Pancreas (tissue), 10 donors: ENCODE results near the gene AAMP. TPM values are rescaled to one million over a fixed set of nuclear protein-coding genes. Genes with fewer than 3 reads are reported as not detected.
A peak's percentile ranks its signal among the peaks of the same experiment; 100 is the strongest.
"Not testable (repeated sequence)": the region's sequence is repeated elsewhere in the genome, so short reads cannot be mapped to it uniquely, and the experiment has no call there.

ENCODE experiments used
- ATAC-seq, 4 donors: fragments of 200-7000 bp; cut with Tn5 transposase; one replicate each; pipeline versions ENCODE4 v1.8.0 to v1.9.1; 2020; ENCODE audit warnings: mild to moderate bottlenecking in 4 of 4, moderate library complexity in 4 of 4
- DNase-seq, 6 donors: peaks; one replicate each; pipeline ENCODE4 v3.0.0-alpha.2; 2020
- FAIRE-seq: peaks from 2 replicates; lab custom pipeline; 2012; peaks lifted over from hg19 to GRCh38; lab: Jason Lieb, UNC
- H3K27ac ChIP-seq, 4 donors: fragments of 200-600 bp; sonication (generic); 1 replicate in 3 of 4; 2 replicates in 1 of 4; pipeline versions ENCODE4 v1.5.0 to v1.8.0; 2020
- H3K27me3 ChIP-seq, 4 donors: fragments of 200-600 bp; one replicate each; pipeline ENCODE4 v1.8.0; 2021
- H3K36me3 ChIP-seq, 3 donors: fragments of 200-600 bp; sonication (generic) in 1 of 3; one replicate each; pipeline versions ENCODE4 v1.5.0 to v1.8.0; 2020 to 2021
- H3K4me1 ChIP-seq, 3 donors: fragments of 200-600 bp; one replicate each; pipeline ENCODE4 v1.8.0; 2021
- H3K4me3 ChIP-seq, 4 donors: fragments of 200-600 bp; sonication (generic) in 2 of 4; one replicate each; pipeline versions ENCODE4 v1.5.0 to v1.8.0; 2020 to 2021
- H3K9me3 ChIP-seq, 4 donors: fragments of 200-600 bp; one replicate each; pipeline ENCODE4 v1.8.0; 2021
- WGBS, 2 donors: extraction: QIAGEN DNeasy Blood & Tissue Kit; methylation state at CpG; one replicate each; pipeline ENCODE4 v1.1.7; 2013; 5-methylcytosine and 5-hydroxymethylcytosine counted together
- intact Hi-C, 3 donors: fragments of 100-400 bp; cut with DNase I; formaldehyde crosslinking; loops; one replicate each; pipeline versions ENCODE4 v1.11.1 to v1.14.2; 2022
- polyA plus RNA-seq, 2 donors: library from polyadenylated mRNA; stranded (reverse); fragments of 200-250 nt; gene quantifications; one replicate each; pipeline ENCODE4 v1.2.3, GENCODE V29; 2013
- total RNA-seq, 6 donors: library from RNA; stranded (reverse); fragmentation: NEBNext Ultra II Directional in 4 of 6; extraction: Animal tissue kit (Norgen Biotek cat#: 25700) in 4 of 6; gene quantifications; one replicate each; pipeline versions ENCODE4 v1.2.1 to v1.2.4, GENCODE V29; 2021 to 2023
- TF ChIP-seq, protein P1 (sequence below), 4 donors: fragments of 200-600 bp; sonication (generic) in 3 of 4; IDR thresholded peaks; one replicate each; pipeline versions ENCODE4 v1.5.0 to v1.8.0; 2021; ENCODE audit warnings: antibody characterized with exemption in 4 of 4
- donor health status: healthy with polysubstance abuse.
- donor health status: DM: no; HTN: no; CAD: no; lungs with moderate emphysema.
- donor health status: DM: no; HTN: no; CAD: no.
- donor health status: control.
- donor health status: control.
- donor health status: Bipolar disorder and iron deficiency.
- donor health status: DM: yes; HTN: yes; CAD: no.
- donor health status: DM: no; HTN: no; CAD: no.
- donor health status: DM: no; HTN: no; CAD: no.
- donor health status: DM: yes; HTN: yes; CAD: no.

Gene AAMP
- total and polyA plus RNA-seq, 8 donors, result 34.0 to 85.5 (median 41.4) TPM

DNA sequence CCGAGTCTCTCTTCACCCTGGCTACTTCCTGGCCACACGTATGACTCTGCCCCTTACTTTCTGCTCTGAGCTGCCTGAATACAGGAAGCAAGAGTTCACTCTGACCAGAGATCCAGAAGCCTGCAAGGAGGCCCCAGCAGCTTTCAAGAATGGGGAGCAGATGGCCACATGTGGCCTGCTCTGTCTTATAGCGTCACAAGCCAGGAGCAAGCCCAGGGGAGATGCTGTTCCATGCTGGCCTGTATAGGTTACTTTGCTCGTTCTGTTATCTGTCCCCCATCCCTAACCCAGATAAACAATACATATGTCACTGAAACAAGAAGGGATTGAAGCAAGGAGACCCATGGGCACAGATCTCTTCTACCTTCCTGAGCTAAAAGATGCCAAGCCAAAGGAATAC, 4.6 kb upstream of the AAMP start:
- peaks cover 8 to 20% (median 19%) of the 10 kb centered on the region in 3 donors for H3K4me1 ChIP-seq
- H3K27ac ChIP-seq, result no peak overlapping the region
- no peak for ATAC-seq
- no peaks in the 10 kb centered on the region for H3K27me3 ChIP-seq
- no peaks in the 10 kb centered on the region for H3K9me3 ChIP-seq
- peak in 1 of 6 donors; percentile 18 for DNase-seq
- WGBS, 2 donors, result 72 to 74% methylated on average over 4 of the region's 4 CpGs
- TF ChIP-seq, protein P1, sequence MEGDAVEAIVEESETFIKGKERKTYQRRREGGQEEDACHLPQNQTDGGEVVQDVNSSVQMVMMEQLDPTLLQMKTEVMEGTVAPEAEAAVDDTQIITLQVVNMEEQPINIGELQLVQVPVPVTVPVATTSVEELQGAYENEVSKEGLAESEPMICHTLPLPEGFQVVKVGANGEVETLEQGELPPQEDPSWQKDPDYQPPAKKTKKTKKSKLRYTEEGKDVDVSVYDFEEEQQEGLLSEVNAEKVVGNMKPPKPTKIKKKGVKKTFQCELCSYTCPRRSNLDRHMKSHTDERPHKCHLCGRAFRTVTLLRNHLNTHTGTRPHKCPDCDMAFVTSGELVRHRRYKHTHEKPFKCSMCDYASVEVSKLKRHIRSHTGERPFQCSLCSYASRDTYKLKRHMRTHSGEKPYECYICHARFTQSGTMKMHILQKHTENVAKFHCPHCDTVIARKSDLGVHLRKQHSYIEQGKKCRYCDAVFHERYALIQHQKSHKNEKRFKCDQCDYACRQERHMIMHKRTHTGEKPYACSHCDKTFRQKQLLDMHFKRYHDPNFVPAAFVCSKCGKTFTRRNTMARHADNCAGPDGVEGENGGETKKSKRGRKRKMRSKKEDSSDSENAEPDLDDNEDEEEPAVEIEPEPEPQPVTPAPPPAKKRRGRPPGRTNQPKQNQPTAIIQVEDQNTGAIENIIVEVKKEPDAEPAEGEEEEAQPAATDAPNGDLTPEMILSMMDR (IDR thresholded peaks at IDR 0.05), result no peak
- no peak for FAIRE-seq
- H3K36me3 ChIP-seq, result peaks cover 9 to 62% (median 60%) of the 10 kb centered on the region in 3 donors
- H3K4me3 ChIP-seq, result no peak overlapping the region
- intact Hi-C loops, result loop anchor here in 2 of 3 donors (5.0 to 10.0 kb wide), 2 partner anchors 118 to 120 kb away; partner anchors contain the start of gene CTDSP1 (in 1 of the 2)

DNA sequence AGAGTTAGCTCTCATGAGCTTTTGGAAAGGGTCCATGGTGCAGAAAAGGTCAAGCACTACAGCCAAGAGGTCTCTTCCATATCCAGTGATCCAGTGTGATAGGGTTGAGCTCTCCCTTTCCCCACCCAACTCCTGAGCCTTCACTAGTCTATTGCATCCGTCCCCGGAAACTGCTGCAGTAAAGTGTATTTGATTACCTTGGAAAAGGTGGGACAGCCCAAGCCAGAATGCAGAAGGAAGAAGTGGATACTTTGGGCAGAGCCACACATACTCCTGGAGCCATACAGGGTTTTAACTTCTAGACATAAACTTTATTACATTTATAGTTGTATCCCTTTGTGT, 3.9 kb upstream of the AAMP start:
- DNase-seq (peak in 1 of 6 donors; percentile 6), FAIRE-seq (no peak), ATAC-seq (no peak)
- Histone ChIP-seq H3K27ac (no peak overlapping the region), H3K4me3 (no peak overlapping the region), H3K36me3 (peaks cover 9 to 55% (median 54%) of the 10 kb centered on the region in 3 donors), H3K27me3 (no peaks in the 10 kb centered on the region), H3K4me1 (peaks cover 8 to 24% (median 22%) of the 10 kb centered on the region in 3 donors), H3K9me3 (no peaks in the 10 kb centered on the region)
- WGBS, 2 donors, result 57 to 65% methylated on average over 2 of the region's 2 CpGs
- intact Hi-C loops, result loop anchor here in 2 of 3 donors (5.0 to 10.0 kb wide), 2 partner anchors 118 to 121 kb away; partner anchors contain the start of gene CTDSP1 (in 1 of the 2)
- TF ChIP-seq, protein P1 (IDR thresholded peaks at IDR 0.05), result no peak

DNA sequence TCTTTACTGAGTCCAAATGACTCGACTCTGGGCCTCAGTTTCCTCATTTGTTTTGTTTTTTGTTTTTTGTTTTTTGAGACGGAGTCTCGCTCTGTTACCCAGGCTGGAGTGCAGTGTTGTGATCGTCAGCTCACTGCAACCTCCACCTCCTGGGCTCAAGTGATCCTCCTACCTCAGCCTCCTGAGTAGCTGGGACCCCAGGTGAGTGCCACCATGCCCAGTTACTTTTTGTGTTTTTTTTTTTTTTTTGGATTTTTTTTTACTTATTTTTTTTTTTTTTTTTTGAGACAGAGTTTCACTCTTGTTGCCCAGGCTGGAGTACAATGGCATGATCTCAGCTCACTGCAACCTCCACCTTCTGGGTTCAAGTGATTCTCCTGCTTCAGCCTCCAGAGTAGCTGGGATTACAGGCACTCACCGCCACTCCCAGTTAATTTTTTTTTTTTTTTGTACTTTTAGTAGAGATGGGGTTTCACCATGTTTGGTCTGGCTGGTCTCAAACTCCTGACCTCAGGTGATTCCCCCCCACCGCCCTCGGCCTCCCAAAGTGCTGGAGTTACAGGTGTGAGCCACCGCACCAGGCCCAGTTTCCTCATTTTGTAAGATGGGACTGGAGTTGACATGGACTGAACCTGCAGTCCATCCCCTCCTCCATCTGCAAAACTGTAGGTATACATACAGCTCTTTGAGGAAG, 3.4 kb upstream of the AAMP start:
- not testable (repeated sequence) for H3K27me3 ChIP-seq, H3K9me3 ChIP-seq, FAIRE-seq, H3K4me3 ChIP-seq, ATAC-seq
- H3K4me1 ChIP-seq, result peaks cover 8 to 29% (median 24%) of the 10 kb centered on the region in 3 donors
- intact Hi-C loops, result loop anchor here in 2 of 3 donors (5.0 to 10.0 kb wide), 2 partner anchors 119 to 121 kb away; partner anchors contain the start of gene CTDSP1 (in 1 of the 2)
- H3K27ac ChIP-seq, result peak overlapping the region in 3 of 4 donors; percentile 37 to 71 (median 64)
- WGBS, 2 donors, result 78 to 82% methylated on average over 8 of the region's 8 CpGs
- peaks cover 9 to 50% (median 49%) of the 10 kb centered on the region in 3 donors for H3K36me3 ChIP-seq
- peak in 1 of 6 donors; percentile 45 for DNase-seq

DNA sequence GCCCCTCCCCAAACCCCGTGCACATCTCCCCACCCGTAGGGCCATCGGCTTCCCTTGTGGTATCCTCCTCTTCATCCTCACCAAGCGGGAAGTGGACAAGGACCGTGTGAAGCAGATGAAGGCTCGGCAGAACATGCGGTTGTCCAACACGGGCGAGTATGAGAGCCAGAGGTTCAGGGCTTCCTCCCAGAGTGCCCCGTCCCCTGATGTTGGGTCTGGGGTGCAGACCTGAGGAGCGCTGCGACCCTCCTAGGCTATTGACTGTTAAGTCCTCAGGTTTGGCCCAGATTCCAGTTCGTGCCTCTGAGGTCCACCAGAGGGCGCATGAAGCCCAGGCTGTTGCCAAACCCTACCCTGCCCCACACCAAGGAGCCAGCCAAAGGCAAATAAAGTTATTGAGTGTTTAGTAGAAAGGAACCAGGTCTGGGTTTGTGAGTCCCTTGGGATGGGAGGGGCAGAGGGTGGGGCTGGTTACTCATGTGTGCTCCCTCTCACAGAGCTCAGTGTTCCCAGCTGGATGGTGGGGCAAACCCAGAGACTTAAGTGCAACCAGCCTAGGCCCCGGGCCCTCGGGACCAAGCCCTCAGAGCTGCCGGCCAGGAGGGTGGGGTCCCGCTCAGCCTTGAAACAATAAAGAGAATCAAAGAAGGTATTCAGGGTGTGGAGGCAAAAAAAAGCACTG, 2.7 kb upstream of the AAMP start:
- Histone ChIP-seq H3K4me3 (no peak overlapping the region), H3K27me3 (no peaks in the 10 kb centered on the region), H3K4me1 (peaks cover 8 to 35% (median 24%) of the 10 kb centered on the region in 3 donors), H3K27ac (peak overlapping the region in 3 of 4 donors; percentile 37 to 71 (median 64)), H3K9me3 (no peaks in the 10 kb centered on the region), H3K36me3 (peaks cover 6 to 43% (median 42%) of the 10 kb centered on the region in 3 donors)
- TF ChIP-seq, protein P1 (IDR thresholded peaks at IDR 0.05), result peak; percentile 73 to 85 (median 76)
- WGBS, 2 donors, result 9 to 12% methylated on average over 18 of the region's 18 CpGs
- ATAC-seq (peak; percentile 60 to 68 (median 67)), DNase-seq (peak; percentile 85 to 92 (median 90)), FAIRE-seq (peak; percentile 37)
- intact Hi-C loops, result loop anchor here in 2 of 3 donors (5.0 to 10.0 kb wide), 2 partner anchors 120 to 122 kb away; partner anchors contain the start of gene CTDSP1 (in 1 of the 2)
